Endothelial cell (in vitro differentiated cells): ENCODE measurements around the gene ZEB1. TPM values are rescaled to one million over a fixed set of nuclear protein-coding genes. Genes with fewer than 3 reads are reported as not detected.
"Not testable (repeated sequence)": the region's sequence is repeated elsewhere in the genome, so short reads cannot be mapped to it uniquely, and the experiment has no call there.

ENCODE experiments used
- DNase-seq: peaks from one replicate; pipeline ENCODE4 v3.0.0; 2021; ENCODE audit warnings: low spot score
- H3K27ac Mint-ChIP-seq: one replicate; pipeline ENCODE4 v1.8.0; 2021; ENCODE audit warnings: mixed read lengths, inconsistent platforms; ENCODE audit not compliant: unreplicated experiment
- H3K27me3 Mint-ChIP-seq: one replicate; pipeline ENCODE4 v1.8.0; 2021; ENCODE audit warnings: mild to moderate bottlenecking, moderate library complexity, mixed read lengths, inconsistent platforms; ENCODE audit not compliant: unreplicated experiment
- H3K36me3 Mint-ChIP-seq: one replicate; pipeline ENCODE4 v1.8.0; 2021; ENCODE audit warnings: mild to moderate bottlenecking, low read depth, mixed read lengths, inconsistent platforms; ENCODE audit not compliant: unreplicated experiment
- H3K4me1 Mint-ChIP-seq: one replicate; pipeline ENCODE4 v1.8.0; 2021; ENCODE audit warnings: mild to moderate bottlenecking, mixed read lengths, inconsistent platforms; ENCODE audit not compliant: unreplicated experiment
- H3K4me3 Mint-ChIP-seq: one replicate; pipeline ENCODE4 v1.8.0; 2021; ENCODE audit warnings: mild to moderate bottlenecking, mixed read lengths, inconsistent platforms; ENCODE audit not compliant: unreplicated experiment
- H3K9me3 Mint-ChIP-seq: one replicate; pipeline ENCODE4 v1.8.0; 2021; ENCODE audit warnings: mixed read lengths, inconsistent platforms; ENCODE audit not compliant: unreplicated experiment
- CTCF ChIP-seq: fragments of 200-600 bp; sonication (generic); IDR thresholded peaks from one replicate; pipeline ENCODE4 v1.5.0; 2021; ENCODE audit warnings: antibody characterized with exemption; ENCODE audit not compliant: unreplicated experiment
- total RNA-seq: library from RNA; stranded (reverse); fragmentation: NEBNext Ultra II Directional; extraction: Animal tissue kit (Norgen Biotek cat#: 25700); gene quantifications from one replicate; pipeline ENCODE4 v1.2.1, GENCODE V29; 2021; ENCODE audit not compliant: unreplicated experiment

Gene ZEB1
- total RNA-seq, 1 donor from 2014 or later, result 76.6 TPM

GRCh38 chr10:31362023-31362641 lies 43.1 kb downstream of the ZEB1 start:
- Mint-ChIP-seq H3K4me1 (no peaks in the 10 kb centered on the region), H3K4me3 (no peak overlapping the region), H3K27me3 (peaks cover 4% of the 10 kb centered on the region), H3K36me3 (peaks cover 22% of the 10 kb centered on the region), H3K9me3 (no peaks in the 10 kb centered on the region), H3K27ac (no peak overlapping the region)
- TF ChIP-seq CTCF, result no peak
- DNase-seq, result no peak

GRCh38 chr10:31363696-31364095 lies 44.7 kb downstream of the ZEB1 start:
- not testable (repeated sequence) for H3K27me3 Mint-ChIP-seq, H3K27ac Mint-ChIP-seq, H3K9me3 Mint-ChIP-seq, DNase-seq, H3K4me1 Mint-ChIP-seq
- H3K4me3 Mint-ChIP-seq, result peak overlapping the region; percentile 85
- peaks cover 22% of the 10 kb centered on the region for H3K36me3 Mint-ChIP-seq

- H3K9me3 Mint-ChIP-seq, H3K27me3 Mint-ChIP-seq, H3K4me3 Mint-ChIP-seq, H3K27ac Mint-ChIP-seq, DNase-seq, H3K4me1 Mint-ChIP-seq: not testable (repeated sequence)
- H3K36me3 Mint-ChIP-seq, result peaks cover 22% of the 10 kb centered on the region
These were observed 45.2 kb downstream of the ZEB1 start for GRCh38 chr10:31364238-31364637.

- Mint-ChIP-seq H3K4me1 (peaks cover 5% of the 10 kb centered on the region), H3K27ac (no peak overlapping the region), H3K9me3 (no peaks in the 10 kb centered on the region), H3K4me3 (no peak overlapping the region), H3K27me3 (peaks cover 4% of the 10 kb centered on the region), H3K36me3 (peaks cover 15% of the 10 kb centered on the region)
- TF ChIP-seq CTCF, result no peak
- DNase-seq, result no peak
These were observed 47.7 kb downstream of the ZEB1 start for GRCh38 chr10:31366703-31367102.

- Mint-ChIP-seq H3K36me3 (peaks cover 2% of the 10 kb centered on the region), H3K4me1 (peaks cover 5% of the 10 kb centered on the region), H3K27ac (no peak overlapping the region), H3K9me3 (no peaks in the 10 kb centered on the region), H3K27me3 (no peaks in the 10 kb centered on the region), H3K4me3 (no peak overlapping the region)
- no peak for TF ChIP-seq CTCF
- DNase-seq, result no peak
These were observed 49.7 kb downstream of the ZEB1 start for GRCh38 chr10:31368724-31369123.

- Mint-ChIP-seq H3K36me3 (no peaks in the 10 kb centered on the region), H3K9me3 (no peaks in the 10 kb centered on the region), H3K27ac (no peak overlapping the region), H3K27me3 (no peaks in the 10 kb centered on the region), H3K4me3 (no peak overlapping the region), H3K4me1 (peaks cover 5% of the 10 kb centered on the region)
- no peak for TF ChIP-seq CTCF
- DNase-seq, result no peak
These were observed 53.4 kb downstream of the ZEB1 start for GRCh38 chr10:31372439-31372838.
